Endothelial cell of umbilical vein (primary cell): ENCODE data around the gene CTF1. TPM values are rescaled to one million over a fixed set of nuclear protein-coding genes. Genes with fewer than 3 reads are reported as not detected.

ENCODE experiments used
- BruUV-seq: library from RNA; stranded (reverse); fragments of 400-500 nt; replicated peaks from 2 replicates; lab custom pipeline; 2021; lab: Mats Ljungman, UMichigan
- CTCF ChIA-PET: fragments of 300-600, 350-600 bp; sonication (Branson Sonifier 250); formaldehyde crosslinking; loops from one replicate; lab custom pipeline; 2021; ENCODE audit warnings: antibody characterized with exemption, inconsistent platforms; lab: Charles Lee
- POLR2A ChIA-PET: fragments of 300-600, 350-600 bp; sonication (Branson Sonifier 250); formaldehyde crosslinking; loops from one replicate; lab custom pipeline; 2021; ENCODE audit warnings: antibody characterized with exemption, inconsistent platforms; lab: Charles Lee
- DNase-seq: peaks from one replicate; pipeline ENCODE4 v3.0.0-alpha.2; 2011; ENCODE audit warnings: low read depth, low spot score
- FAIRE-seq: peaks from 2 replicates; lab custom pipeline; 2011; peaks lifted over from hg19 to GRCh38; lab: Jason Lieb, UNC
- H2AFZ ChIP-seq: 2 replicates; pipeline ENCODE4 v1.6.0; 2012; ENCODE audit warnings: low read depth, low read length, control low read depth, inconsistent platforms
- H3K27ac ChIP-seq: 2 replicates; pipeline ENCODE4 v1.5.1; 2011; ENCODE audit warnings: low read depth, mild to moderate bottlenecking, control low read depth, low read length, moderate library complexity; ENCODE audit not compliant: insufficient read depth
- H3K27me3 ChIP-seq, 2 experiments: 2 replicates each; pipeline versions ENCODE4 v1.6.0 to v1.6.1; 2011; ENCODE audit warnings: low read length in 2 of 2, mixed read lengths in 1 of 2; ENCODE audit not compliant: control insufficient read depth in 2 of 2, insufficient read depth in 2 of 2
- H3K36me3 ChIP-seq, 2 experiments: 2 replicates in 1 of 2; 3 replicates in 1 of 2; pipeline ENCODE4 v1.5.1; 2011; ENCODE audit warnings: low read length in 2 of 2, mild to moderate bottlenecking in 1 of 2, moderate library complexity in 1 of 2; ENCODE audit not compliant: control insufficient read depth in 2 of 2, insufficient read depth in 2 of 2; ENCODE audit errors: extremely low read depth in 1 of 2
- H3K4me1 ChIP-seq: 3 replicates; pipeline ENCODE4 v1.5.1; 2011; ENCODE audit warnings: mild to moderate bottlenecking, low read length; ENCODE audit not compliant: control insufficient read depth, insufficient read depth; ENCODE audit errors: extremely low read depth
- H3K4me2 ChIP-seq: 2 replicates; pipeline ENCODE4 v1.6.1; 2011; ENCODE audit warnings: low read length, control low read depth, mixed read lengths; ENCODE audit not compliant: insufficient read depth
- H3K4me3 ChIP-seq, 3 experiments: fragments of 200-600 bp in 1 of 3; sonication (generic), shearing (Covaris generic) in 1 of 3; replicated peaks in 1 of 3; 2 replicates each; pipeline ENCODE4 v1.5.1; 2011 to 2016; ENCODE audit warnings: control low read depth in 3 of 3, low read length in 3 of 3, mild to moderate bottlenecking in 2 of 3, inconsistent platforms in 1 of 3, low read depth in 1 of 3, moderate library complexity in 1 of 3; ENCODE audit not compliant: insufficient read depth in 1 of 3
- H3K79me2 ChIP-seq: 2 replicates; pipeline ENCODE4 v1.6.0; 2012; ENCODE audit warnings: low read length, inconsistent platforms; ENCODE audit not compliant: control insufficient read depth, insufficient read depth
- H3K9ac ChIP-seq: replicated peaks from 2 replicates; pipeline ENCODE3; 2011; ENCODE audit warnings: low read length, control low read depth; ENCODE audit not compliant: insufficient read depth; ENCODE audit errors: extremely low read depth
- H3K9me1 ChIP-seq: replicated peaks from 3 replicates; pipeline ENCODE4 v1.6.0; 2011; ENCODE audit warnings: mild to moderate bottlenecking, low read length; ENCODE audit not compliant: control insufficient read depth, insufficient read depth; ENCODE audit errors: extremely low read depth
- H3K9me3 ChIP-seq: replicated peaks from 2 replicates; pipeline ENCODE4 v1.5.1; 2012; ENCODE audit warnings: low read length, inconsistent platforms; ENCODE audit not compliant: control insufficient read depth, insufficient read depth
- H4K20me1 ChIP-seq: replicated peaks from 2 replicates; pipeline ENCODE3; 2011; ENCODE audit warnings: mild to moderate bottlenecking, low read length; ENCODE audit not compliant: control insufficient read depth, insufficient read depth; ENCODE audit errors: extremely low read depth
- CTCF ChIP-seq, 2 donors: IDR thresholded peaks; 1 replicate in 1 of 2; 2 replicates in 1 of 2; pipeline ENCODE4 v1.5.1; 2011; ENCODE audit warnings: low read length in 2 of 2, mild to moderate bottlenecking in 2 of 2, moderate library complexity in 2 of 2, control low read depth in 1 of 2, inconsistent platforms in 1 of 2, low read depth in 1 of 2; ENCODE audit not compliant: insufficient read depth in 1 of 2; ENCODE audit errors: extremely low read depth in 1 of 2
- EZH2 ChIP-seq: IDR thresholded peaks from 2 replicates; pipeline ENCODE4 v1.6.1; 2012; ENCODE audit warnings: borderline replicate concordance, low read depth, mild to moderate bottlenecking, moderate library complexity, low read length, inconsistent platforms; ENCODE audit not compliant: severe bottlenecking
- FOS ChIP-seq: IDR thresholded peaks from 2 replicates; pipeline ENCODE4 v1.6.1; 2011; ENCODE audit warnings: mild to moderate bottlenecking, low read length, moderate library complexity, borderline replicate concordance; ENCODE audit not compliant: insufficient read depth
- GATA2 ChIP-seq: IDR thresholded peaks from 2 replicates; pipeline ENCODE4 v1.7.0; 2011; ENCODE audit warnings: low read depth, mild to moderate bottlenecking, moderate library complexity, mixed read lengths, low read length; ENCODE audit not compliant: insufficient read length, insufficient read depth
- JUN ChIP-seq: IDR thresholded peaks from 2 replicates; pipeline ENCODE4 v1.6.1; 2011; ENCODE audit warnings: borderline replicate concordance, low read depth; ENCODE audit not compliant: insufficient read length, insufficient read depth
- MYC ChIP-seq: IDR thresholded peaks from one replicate; pipeline ENCODE4 v1.6.1; 2011; ENCODE audit warnings: mild to moderate bottlenecking, low read depth, low read length
- POLR2A ChIP-seq: IDR thresholded peaks from 2 replicates; pipeline ENCODE4 v1.6.1; 2012; ENCODE audit warnings: low read depth, mild to moderate bottlenecking, control low read depth, low read length
- POLR2AphosphoS5 ChIP-seq: IDR thresholded peaks from 2 replicates; pipeline ENCODE4 v1.6.1; 2012; ENCODE audit warnings: low read depth, mild to moderate bottlenecking, control low read depth, low read length, moderate library complexity; ENCODE audit not compliant: insufficient read depth
- dilution Hi-C: fragments of 300-500 bp; cut with MboI; formaldehyde crosslinking; loops from one replicate; pipeline ENCODE4 v1.15.0; 2019; ENCODE audit warnings: low sequenced_read_pairs; ENCODE audit not compliant: extremely low pct_ligation_motif_present
- intact Hi-C: fragments of 100-400 bp; cut with micrococcal nuclease; formaldehyde crosslinking; loops from one replicate; pipeline ENCODE4 v1.10.0; 2022
- polyA plus RNA-seq, 4 experiments: library from polyadenylated mRNA; depleted of rRNA in 3 of 4; stranded (reverse) in 3 of 4; unstranded in 1 of 4; fragments of >200 nt; gene quantifications; 2 replicates each; pipeline versions ENCODE4 v1.2.1 to v1.2.3, GENCODE V29; 2011 to 2012; ENCODE audit warnings: missing spikeins in 1 of 4
- total RNA-seq: library from RNA; stranded (reverse); gene quantifications from 2 replicates; pipeline ENCODE4 v1.2.3, GENCODE V29; 2021
- TF ChIP-seq, protein P1 (sequence below): IDR thresholded peaks from 2 replicates; pipeline ENCODE4 v1.6.1; 2011; ENCODE audit not compliant: insufficient read depth, insufficient read length

CTF1 gene
- total and polyA plus RNA-seq, 2 donors (not counting 3 experiments of a cell fraction or from before 2014, with no cell fraction given), result 1.5 to 4.7 TPM

- peak overlapping the region; percentile 78 for H3K4me2 ChIP-seq
- CTCF ChIA-PET, result interaction anchor here (1.2 to 1.7 kb wide), 2 partner anchors 9 to 49 kb away, joined by 5 to 6 read pairs; no protein-coding TSS in a partner anchor
- TSS peak; percentile 9 for BruUV-seq
Observed at GRCh38 chr16:30893417-30893743, 3.0 kb upstream of the CTF1 start.

More at GRCh38 chr16:30893417-30893743, 3.0 kb upstream of the CTF1 start:
- Histone ChIP-seq H3K4me1 (peaks cover 13% of the 10 kb centered on the region), H4K20me1 (no peaks in the 10 kb centered on the region), H3K9me3 (no peaks in the 10 kb centered on the region), H3K36me3 (peaks cover 2 to 3% of the 10 kb centered on the region in 2 experiments), H3K4me3 (peak overlapping the region; percentile 39 to 72 (median 63)), H3K27ac (peak overlapping the region; percentile 38), H3K9me1 (no peaks in the 10 kb centered on the region), H2AFZ (peak overlapping the region; percentile 64), H3K79me2 (peaks cover 9% of the 10 kb centered on the region), H3K9ac (peak overlapping the region; percentile 85), H3K27me3 (no peaks in the 10 kb centered on the region)
- POLR2A ChIA-PET, result interaction anchor here (0.6 kb wide), 1 partner anchor 30 kb away, joined by 5 read pairs; the partner anchor contains the start of gene FBXL19
- DNase-seq, result no peak
- dilution Hi-C loops (no loop called here), intact Hi-C loops (no loop called here)
- TF ChIP-seq, protein P1, sequence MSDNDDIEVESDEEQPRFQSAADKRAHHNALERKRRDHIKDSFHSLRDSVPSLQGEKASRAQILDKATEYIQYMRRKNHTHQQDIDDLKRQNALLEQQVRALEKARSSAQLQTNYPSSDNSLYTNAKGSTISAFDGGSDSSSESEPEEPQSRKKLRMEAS, result no peak
- TF ChIP-seq MYC, result no peak
- TF ChIP-seq EZH2, result no peak
- TF ChIP-seq POLR2A, result no peak
- no peak for TF ChIP-seq POLR2AphosphoS5
- no peak for TF ChIP-seq FOS
- no peak for TF ChIP-seq CTCF (IDR thresholded peaks at IDR 0.05; ENCODE audit: extremely low read depth in 1 of 2, insufficient read depth in 1 of 2, low read depth in 1 of 2, low read length in 2 of 2)
- TF ChIP-seq JUN, result no peak
- no peak for TF ChIP-seq GATA2
- no peak for FAIRE-seq
